GM21381 (cell line): ENCODE results near the gene ACTR1A.
"Not testable (repeated sequence)": the region's sequence is repeated elsewhere in the genome, so short reads cannot be mapped to it uniquely, and the experiment has no call there.

Experiments used
- ATAC-seq: cut with Tn5 transposase; IDR thresholded peaks from one replicate; pipeline ENCODE4 v1.9.1; 2021; ENCODE audit warnings: mild to moderate bottlenecking, moderate library complexity; ENCODE audit not compliant: unreplicated experiment

Gene ACTR1A

GRCh38 chr10:102517553-102517952, 15.0 kb upstream of the ACTR1A start:
- no peak for ATAC-seq

- no peak for ATAC-seq
Measured at GRCh38 chr10:102515724-102516123, 13.2 kb upstream of the ACTR1A start.

GRCh38 chr10:102514487-102515311, 12.2 kb upstream of the ACTR1A start:
- ATAC-seq = no peak

GRCh38 chr10:102511583-102512274, 9.2 kb upstream of the ACTR1A start:
- ATAC-seq = peak; percentile 78

- ATAC-seq = no peak
Measured at GRCh38 chr10:102509387-102509786, 6.9 kb upstream of the ACTR1A start.

- no peak for ATAC-seq
Measured at GRCh38 chr10:102508506-102508905, 6.0 kb upstream of the ACTR1A start.

GRCh38 chr10:102507521-102507920, 5.0 kb upstream of the ACTR1A start:
- ATAC-seq = no peak

GRCh38 chr10:102505462-102506115, 3.1 kb upstream of the ACTR1A start:
- no peak for ATAC-seq

GRCh38 chr10:102504976-102505300, 2.4 kb upstream of the ACTR1A start:
- no peak for ATAC-seq

- no peak for ATAC-seq
Measured at GRCh38 chr10:102504179-102504975, 1.9 kb upstream of the ACTR1A start.

- ATAC-seq = peak; percentile 55
Measured at GRCh38 chr10:102503264-102504178, 1.0 kb upstream of the ACTR1A start, which contains the start of gene SUFU. TSS of gene SUFU (plus strand) at chr10:102503972. CDS start at chr10:102504153, 181 bp downstream.

- peak; percentile 70 for ATAC-seq
Measured at GRCh38 chr10:102502029-102502336, 529 bp downstream of the ACTR1A start.

GRCh38 chr10:102501201-102502028, 1.1 kb downstream of the ACTR1A start:
- no peak for ATAC-seq

GRCh38 chr10:102500686-102501085, 1.8 kb downstream of the ACTR1A start:
- not testable (repeated sequence) for ATAC-seq

- no peak for ATAC-seq
Measured at GRCh38 chr10:102499356-102499755, 3.2 kb downstream of the ACTR1A start.

- no peak for ATAC-seq
Measured at GRCh38 chr10:102497545-102497944, 5.0 kb downstream of the ACTR1A start.

- ATAC-seq = no peak
Measured at GRCh38 chr10:102493771-102494170, 8.7 kb downstream of the ACTR1A start.

GRCh38 chr10:102492983-102493382, 9.5 kb downstream of the ACTR1A start:
- no peak for ATAC-seq

- ATAC-seq = no peak
Measured at GRCh38 chr10:102492344-102492939, 10.1 kb downstream of the ACTR1A start.
